KMS-11 (cell line): ENCODE data around the gene TRPM2.

ENCODE experiments used
- H2AFZ ChIP-seq: fragments of 200-600 bp; sonication (generic); 2 replicates; pipeline ENCODE4 v1.6.1; 2016; ENCODE audit warnings: antibody characterized with exemption, mixed run types, low read depth
- H3K27ac ChIP-seq: fragments of 200-600 bp; sonication (generic); 2 replicates; pipeline ENCODE4 v1.6.1; 2016; ENCODE audit warnings: mild to moderate bottlenecking, mixed run types
- H3K27me3 ChIP-seq: fragments of 200-600 bp; sonication (generic); 2 replicates; pipeline ENCODE4 v1.6.1; 2017; ENCODE audit warnings: mild to moderate bottlenecking, low read depth, mixed run types, moderate library complexity; ENCODE audit not compliant: insufficient read depth
- H3K36me3 ChIP-seq: fragments of 200-600 bp; sonication (generic); 2 replicates; pipeline ENCODE4 v1.6.1; 2017; ENCODE audit warnings: mild to moderate bottlenecking, mixed run types; ENCODE audit not compliant: insufficient read depth
- H3K4me1 ChIP-seq: fragments of 200-600 bp; sonication (generic); 2 replicates; pipeline ENCODE4 v1.6.1; 2016; ENCODE audit warnings: mild to moderate bottlenecking, low read depth, mixed run types; ENCODE audit not compliant: poor library complexity, severe bottlenecking
- H3K4me2 ChIP-seq: fragments of 200-600 bp; sonication (generic); 2 replicates; pipeline ENCODE4 v1.7.0; 2016; ENCODE audit warnings: mild to moderate bottlenecking, mixed run types
- H3K4me3 ChIP-seq: fragments of 200-600 bp; sonication (generic); IDR thresholded peaks from 2 replicates; pipeline ENCODE4 v1.6.1; 2017; ENCODE audit warnings: low read depth, low read length, mixed read lengths; ENCODE audit not compliant: insufficient read depth
- H3K79me2 ChIP-seq: fragments of 200-600 bp; sonication (generic); 2 replicates; pipeline ENCODE4 v1.6.1; 2016; ENCODE audit warnings: low read depth, mixed run types; ENCODE audit not compliant: insufficient read depth
- H3K9ac ChIP-seq: fragments of 200-600 bp; sonication (generic); 2 replicates; pipeline ENCODE4 v1.6.1; 2016; ENCODE audit warnings: mild to moderate bottlenecking, mixed run types
- H4K20me1 ChIP-seq: fragments of 200-600 bp; sonication (generic); 2 replicates; pipeline ENCODE4 v1.6.1; 2016; ENCODE audit warnings: mild to moderate bottlenecking, mixed run types; ENCODE audit not compliant: insufficient read depth
- CTCF ChIP-seq: fragments of 200-600 bp; sonication (generic); conservative IDR thresholded peaks from 2 replicates; pipeline ENCODE4 v1.6.1; 2017; ENCODE audit warnings: low read depth, mild to moderate bottlenecking, antibody characterized with exemption, low read length, moderate library complexity, mixed read lengths

The TRPM2 gene

GRCh38 chr21:44480200-44481053 lies 127.0 kb downstream of the TRPM2 start:
- no peak for TF ChIP-seq CTCF
- no peak overlapping the region for H3K4me2 ChIP-seq
- H3K27me3 ChIP-seq: peaks cover 67% of the 10 kb centered on the region
- H3K27ac ChIP-seq: no peak overlapping the region
- no peak overlapping the region for H2AFZ ChIP-seq
- no peaks in the 10 kb centered on the region for H4K20me1 ChIP-seq
- H3K4me1 ChIP-seq: no peaks in the 10 kb centered on the region
- no peaks in the 10 kb centered on the region for H3K36me3 ChIP-seq
- no peak overlapping the region for H3K9ac ChIP-seq
- no peak overlapping the region for H3K4me3 ChIP-seq
- no peaks in the 10 kb centered on the region for H3K79me2 ChIP-seq

- Histone ChIP-seq H3K4me3 (no peak overlapping the region), H3K9ac (no peak overlapping the region), H2AFZ (no peak overlapping the region), H3K27me3 (peaks cover 57% of the 10 kb centered on the region), H3K36me3 (no peaks in the 10 kb centered on the region), H3K4me1 (no peaks in the 10 kb centered on the region), H3K27ac (no peak overlapping the region), H3K4me2 (no peak overlapping the region), H3K79me2 (no peaks in the 10 kb centered on the region), H4K20me1 (no peaks in the 10 kb centered on the region)
- TF ChIP-seq CTCF: no peak
Observed at GRCh38 chr21:44482581-44483287, 129.3 kb downstream of the TRPM2 start.

GRCh38 chr21:44483288-44484237 lies 130.1 kb downstream of the TRPM2 start:
- no peaks in the 10 kb centered on the region for H4K20me1 ChIP-seq
- H3K27ac ChIP-seq: no peak overlapping the region
- H2AFZ ChIP-seq: no peak overlapping the region
- no peak for TF ChIP-seq CTCF
- no peaks in the 10 kb centered on the region for H3K4me1 ChIP-seq
- H3K4me3 ChIP-seq: no peak overlapping the region
- H3K9ac ChIP-seq: no peak overlapping the region
- no peaks in the 10 kb centered on the region for H3K79me2 ChIP-seq
- H3K27me3 ChIP-seq: peaks cover 52% of the 10 kb centered on the region
- no peak overlapping the region for H3K4me2 ChIP-seq
- H3K36me3 ChIP-seq: no peaks in the 10 kb centered on the region

- Histone ChIP-seq H3K27me3 (peaks cover 55% of the 10 kb centered on the region), H2AFZ (no peak overlapping the region), H3K4me1 (no peaks in the 10 kb centered on the region), H3K4me2 (no peak overlapping the region), H3K79me2 (no peaks in the 10 kb centered on the region), H3K9ac (no peak overlapping the region), H3K4me3 (no peak overlapping the region), H3K36me3 (no peaks in the 10 kb centered on the region), H4K20me1 (no peaks in the 10 kb centered on the region), H3K27ac (no peak overlapping the region)
- TF ChIP-seq CTCF: no peak
Observed at GRCh38 chr21:44484498-44485253, 131.3 kb downstream of the TRPM2 start.
